Fibroblast of skin of right biceps (primary cell): ENCODE measurements around the gene SMIM45.
"Not testable (repeated sequence)": the region's sequence is repeated elsewhere in the genome, so short reads cannot be mapped to it uniquely, and the experiment has no call there.

Experiments
- DNase-seq: peaks from one replicate; pipeline ENCODE4 v3.0.0-alpha.2; 2013

Gene SMIM45

GRCh38 chr22:41935015-41935351 lies 17.0 kb upstream of the SMIM45 start:
- DNase-seq = no peak

GRCh38 chr22:41935509-41935908 lies 16.4 kb upstream of the SMIM45 start:
- no peak for DNase-seq

- DNase-seq = no peak
Observed at GRCh38 chr22:41936894-41937169, 15.1 kb upstream of the SMIM45 start.

GRCh38 chr22:41939981-41940831 lies 11.7 kb upstream of the SMIM45 start:
- no peak for DNase-seq

GRCh38 chr22:41940832-41941765 lies 10.9 kb upstream of the SMIM45 start:
- DNase-seq = peak; percentile 76

GRCh38 chr22:41943661-41944209 lies 8.2 kb upstream of the SMIM45 start:
- no peak for DNase-seq

GRCh38 chr22:41946629-41947423 lies 5.1 kb upstream of the SMIM45 start, which contains the start of gene CENPM:
TSS of gene CENPM (minus strand) at chr22:41947152. CDS start at chr22:41947076, 76 bp downstream.
- DNase-seq = peak; percentile 95

- DNase-seq = no peak
Observed at GRCh38 chr22:41947424-41948080, 4.4 kb upstream of the SMIM45 start.

GRCh38 chr22:41948142-41948541 lies 3.8 kb upstream of the SMIM45 start:
- DNase-seq = no peak

- not testable (repeated sequence) for DNase-seq
Observed at GRCh38 chr22:41948928-41949296, 3.0 kb upstream of the SMIM45 start.

- no peak for DNase-seq
Observed at GRCh38 chr22:41949297-41949965, 2.5 kb upstream of the SMIM45 start.

GRCh38 chr22:41952713-41953112 lies 763 bp downstream of the SMIM45 start:
- DNase-seq = no peak

GRCh38 chr22:41957941-41958556 lies 6.1 kb downstream of the SMIM45 start:
- no peak for DNase-seq

GRCh38 chr22:41963453-41964111 lies 11.6 kb downstream of the SMIM45 start:
- no peak for DNase-seq

- no peak for DNase-seq
Observed at GRCh38 chr22:41964112-41964491, 12.2 kb downstream of the SMIM45 start.

- DNase-seq = no peak
Observed at GRCh38 chr22:41966225-41966606, 14.3 kb downstream of the SMIM45 start.

- peak; percentile 76 for DNase-seq
Observed at GRCh38 chr22:41966607-41967240, 14.8 kb downstream of the SMIM45 start.

- no peak for DNase-seq
Observed at GRCh38 chr22:41968601-41969000, 16.7 kb downstream of the SMIM45 start.

GRCh38 chr22:41969110-41969646 lies 17.2 kb downstream of the SMIM45 start, which contains the start of gene SEPTIN3:
TSS of gene SEPTIN3 (plus strand) at chr22:41969443. CDS start at chr22:41971493, 2,050 bp downstream.
- no peak for DNase-seq

GRCh38 chr22:41970601-41971000 lies 18.7 kb downstream of the SMIM45 start:
- no peak for DNase-seq
